Skeletal muscle tissue (tissue), 4 donors: ENCODE results near the gene NDUFA5. TPM values are rescaled to one million over a fixed set of nuclear protein-coding genes. Genes with fewer than 3 reads are reported as not detected.
A peak's percentile ranks its signal among the peaks of the same experiment; 100 is the strongest.
"Not testable (repeated sequence)": the region's sequence is repeated elsewhere in the genome, so short reads cannot be mapped to it uniquely, and the experiment has no call there.

Experiments used
- H3K27ac ChIP-seq: one replicate; pipeline ENCODE4 v1.7.0; 2013; ENCODE audit warnings: mild to moderate bottlenecking, low read depth, low read length, inconsistent platforms
- H3K27me3 ChIP-seq, 3 donors: one replicate each; pipeline ENCODE4 v1.7.0; 2013; ENCODE audit warnings: low read length in 3 of 3; ENCODE audit not compliant: control insufficient read depth in 3 of 3, insufficient read depth in 3 of 3
- H3K36me3 ChIP-seq, 3 donors: one replicate each; pipeline ENCODE4 v1.7.0; 2013; ENCODE audit warnings: low read length in 3 of 3; ENCODE audit not compliant: control insufficient read depth in 3 of 3, insufficient read depth in 3 of 3
- H3K4me1 ChIP-seq, 3 donors: one replicate each; pipeline ENCODE4 v1.7.0; 2013; ENCODE audit warnings: low read length in 3 of 3, mild to moderate bottlenecking in 3 of 3; ENCODE audit not compliant: control insufficient read depth in 3 of 3, insufficient read depth in 3 of 3
- H3K4me3 ChIP-seq, 3 donors: one replicate each; pipeline ENCODE4 v1.7.0; 2013; ENCODE audit warnings: low read length in 3 of 3
- H3K9ac ChIP-seq, 3 donors: one replicate each; pipeline ENCODE4 v1.7.0; 2013; ENCODE audit warnings: low read length in 3 of 3, mild to moderate bottlenecking in 3 of 3, moderate library complexity in 2 of 3, low read depth in 1 of 3
- H3K9me3 ChIP-seq, 3 donors: one replicate each; pipeline ENCODE4 v1.7.0; 2013; ENCODE audit warnings: low read length in 3 of 3; ENCODE audit not compliant: control insufficient read depth in 3 of 3
- total RNA-seq: library from RNA; depleted of rRNA; stranded (reverse); fragments of >200 nt; gene quantifications from one replicate; pipeline ENCODE4 v1.2.3, GENCODE V29; 2014
- donor health status: Osteomylitis.

Gene NDUFA5
- total RNA-seq, 1 donor from 2014 or later: 39.1 TPM

DNA sequence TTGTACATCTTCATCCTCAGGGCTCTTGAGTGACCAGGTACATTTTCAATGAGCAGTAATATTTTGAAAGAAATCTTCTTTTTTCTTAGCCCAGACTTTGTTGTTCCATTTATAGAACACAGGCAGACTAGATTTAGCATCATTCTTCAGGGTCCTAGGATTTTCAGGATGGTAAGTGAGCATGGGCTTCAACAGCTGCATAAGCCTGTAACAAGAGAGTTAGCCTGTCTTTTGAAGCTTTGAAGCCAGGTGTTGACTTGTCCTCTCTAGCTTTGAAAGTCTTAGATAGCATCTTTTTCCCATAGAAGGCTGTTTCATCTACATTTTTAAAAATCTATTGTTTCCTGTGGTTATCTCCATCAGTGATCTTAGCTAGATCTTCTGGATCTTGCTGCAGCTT is 4.5 kb upstream of the NDUFA5 start:
- Histone ChIP-seq H3K4me3 (no peak overlapping the region), H3K27ac (no peak overlapping the region), H3K36me3 (no peaks in the 10 kb centered on the region), H3K9me3 (no peaks in the 10 kb centered on the region), H3K27me3 (no peaks in the 10 kb centered on the region), H3K4me1 (peaks cover 0 to 4% (median 0%) of the 10 kb centered on the region in 3 donors), H3K9ac (no peak overlapping the region)

DNA sequence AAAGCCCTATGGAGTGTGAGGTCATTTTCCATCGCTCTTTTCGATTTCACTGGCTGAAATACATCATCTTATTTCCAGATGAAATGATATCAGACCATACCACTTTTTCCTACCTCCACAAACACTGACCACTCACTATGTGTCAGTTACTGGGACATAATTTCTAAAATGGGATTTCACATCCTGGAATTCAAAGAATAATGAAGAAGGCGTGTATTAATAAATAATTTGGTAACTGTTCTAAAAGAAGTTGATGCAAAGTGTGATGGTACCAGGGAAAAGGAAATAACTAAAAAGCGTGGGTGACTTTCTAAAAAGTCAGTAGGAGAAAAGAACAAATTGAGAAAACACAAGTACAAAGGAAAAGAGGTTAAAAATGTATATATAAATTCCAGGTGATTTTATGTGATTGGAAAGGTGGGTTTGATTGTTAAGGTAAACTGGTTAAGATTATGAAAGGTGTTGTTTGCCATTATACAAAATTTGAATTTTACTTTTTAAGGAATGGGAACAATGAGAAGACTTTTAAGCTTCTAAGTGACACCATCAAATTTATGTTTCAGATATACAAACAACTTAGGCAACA is 764 bp upstream of the NDUFA5 start:
- H3K4me3 ChIP-seq: peak overlapping the region; percentile 87 to 96 (median 95)
- H3K27ac ChIP-seq: peak overlapping the region; percentile 92
- no peaks in the 10 kb centered on the region for H3K9me3 ChIP-seq
- no peaks in the 10 kb centered on the region for H3K27me3 ChIP-seq
- H3K36me3 ChIP-seq: peaks cover 0 to 8% (median 2%) of the 10 kb centered on the region in 3 donors
- H3K4me1 ChIP-seq: peaks cover 4 to 23% (median 23%) of the 10 kb centered on the region in 3 donors
- peak overlapping the region; percentile 74 to 96 (median 86) for H3K9ac ChIP-seq

DNA sequence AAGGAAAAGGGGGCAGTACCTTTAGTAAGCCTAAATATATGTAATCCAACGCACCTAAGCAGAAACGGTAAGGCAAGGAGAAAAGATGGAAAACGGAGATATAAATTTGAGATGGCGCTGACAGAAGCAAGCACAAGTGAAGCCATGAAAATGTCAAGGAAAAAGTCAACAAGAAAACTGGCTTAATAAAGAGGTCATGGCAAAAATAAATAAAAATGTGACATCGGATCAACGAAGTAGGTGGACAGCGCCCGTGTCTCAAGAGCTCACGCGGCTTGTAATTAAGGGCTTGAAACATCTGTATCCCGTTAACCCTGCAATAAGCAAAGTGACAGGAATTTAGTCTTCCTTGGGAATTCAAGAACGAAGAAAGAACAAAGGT is 611 bp downstream of the NDUFA5 start:
- Histone ChIP-seq H3K4me1 (peaks cover 4 to 28% (median 23%) of the 10 kb centered on the region in 3 donors), H3K27me3 (no peaks in the 10 kb centered on the region), H3K9me3 (no peaks in the 10 kb centered on the region), H3K36me3 (peaks cover 3 to 17% (median 9%) of the 10 kb centered on the region in 3 donors), H3K27ac (peak overlapping the region; percentile 92), H3K4me3 (peak overlapping the region; percentile 87 to 96 (median 95)), H3K9ac (peak overlapping the region; percentile 93 to 96 (median 96))

- H3K27ac ChIP-seq: no peak overlapping the region
- H3K27me3 ChIP-seq: no peaks in the 10 kb centered on the region
- peak overlapping the region in 1 of 3 donors; percentile 25 for H3K4me3 ChIP-seq
- H3K4me1 ChIP-seq: peaks cover 4 to 28% (median 23%) of the 10 kb centered on the region in 3 donors
- H3K9ac ChIP-seq: no peak overlapping the region
- no peaks in the 10 kb centered on the region for H3K9me3 ChIP-seq
- H3K36me3 ChIP-seq: peaks cover 3 to 17% (median 9%) of the 10 kb centered on the region in 3 donors
These were observed 2.1 kb downstream of the NDUFA5 start for GRCh38 chr7:123555484-123555883.

GRCh38 chr7:123553159-123553558 is 4.5 kb downstream of the NDUFA5 start:
- H3K36me3 ChIP-seq: peaks cover 3 to 24% (median 23%) of the 10 kb centered on the region in 3 donors
- H3K4me3 ChIP-seq: no peak overlapping the region
- H3K4me1 ChIP-seq: peaks cover 4 to 28% (median 20%) of the 10 kb centered on the region in 3 donors
- no peaks in the 10 kb centered on the region for H3K9me3 ChIP-seq
- no peak overlapping the region for H3K27ac ChIP-seq
- no peaks in the 10 kb centered on the region for H3K27me3 ChIP-seq
- no peak overlapping the region for H3K9ac ChIP-seq

DNA sequence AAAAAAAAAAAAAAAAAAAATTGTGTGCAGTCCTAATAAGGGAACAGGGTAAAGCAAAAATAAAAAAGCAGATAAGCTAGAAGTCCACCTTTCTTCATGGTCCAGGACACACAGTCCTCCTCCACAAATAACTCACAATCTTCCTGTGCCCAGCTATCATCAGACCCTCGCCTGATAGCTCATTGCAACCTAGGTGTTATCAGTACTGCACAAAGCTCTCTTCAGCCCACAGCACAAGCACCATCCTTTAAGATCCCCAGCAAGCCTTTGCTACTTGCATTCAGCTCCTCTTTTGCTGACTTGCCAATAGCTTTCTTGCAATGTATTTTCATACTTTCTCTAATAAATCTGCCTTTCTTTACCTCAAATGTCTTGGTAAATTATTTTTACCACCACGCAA is 5.0 kb downstream of the NDUFA5 start:
- peaks cover 4 to 28% (median 18%) of the 10 kb centered on the region in 3 donors for H3K4me1 ChIP-seq
- H3K4me3 ChIP-seq: no peak overlapping the region
- H3K27ac ChIP-seq: no peak overlapping the region
- no peaks in the 10 kb centered on the region for H3K9me3 ChIP-seq
- H3K27me3 ChIP-seq: no peaks in the 10 kb centered on the region
- H3K36me3 ChIP-seq: peaks cover 3 to 26% (median 24%) of the 10 kb centered on the region in 3 donors
- no peak overlapping the region for H3K9ac ChIP-seq

- H3K4me3 ChIP-seq: not testable (repeated sequence)
These were observed 5.5 kb downstream of the NDUFA5 start for GRCh38 chr7:123552134-123552533.

DNA sequence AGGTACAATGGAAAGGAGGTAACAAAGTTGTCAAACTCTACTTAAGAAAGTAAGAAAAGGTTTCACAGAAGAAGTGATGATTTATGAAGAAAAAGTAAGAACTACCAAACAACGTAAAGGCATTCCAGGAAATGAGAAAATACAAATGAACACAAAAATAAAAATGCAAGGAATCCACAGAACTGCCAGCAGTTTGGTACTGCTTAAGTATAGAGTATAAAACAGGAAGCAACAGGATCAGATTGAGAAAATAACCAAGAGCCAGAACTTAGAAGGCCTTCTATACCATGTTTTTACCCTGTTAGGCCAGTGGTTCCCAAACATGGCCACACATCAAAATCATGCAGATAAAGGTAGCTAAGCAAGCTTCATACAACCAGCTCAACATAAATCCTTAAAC is 9.2 kb downstream of the NDUFA5 start:
- H3K9ac ChIP-seq: no peak overlapping the region
- H3K36me3 ChIP-seq: peaks cover 3 to 21% (median 18%) of the 10 kb centered on the region in 3 donors
- peaks cover 0 to 4% (median 2%) of the 10 kb centered on the region in 3 donors for H3K4me1 ChIP-seq
- H3K27me3 ChIP-seq: no peaks in the 10 kb centered on the region
- no peak overlapping the region for H3K4me3 ChIP-seq
- H3K27ac ChIP-seq: no peak overlapping the region
- no peaks in the 10 kb centered on the region for H3K9me3 ChIP-seq

More at GRCh38 chr7:123552134-123552533, 5.5 kb downstream of the NDUFA5 start:
- H3K27ac ChIP-seq, H3K9ac ChIP-seq, H3K9me3 ChIP-seq, H3K27me3 ChIP-seq: not testable (repeated sequence)
- peaks cover 4 to 28% (median 18%) of the 10 kb centered on the region in 3 donors for H3K4me1 ChIP-seq
- peaks cover 3 to 26% (median 24%) of the 10 kb centered on the region in 3 donors for H3K36me3 ChIP-seq

DNA sequence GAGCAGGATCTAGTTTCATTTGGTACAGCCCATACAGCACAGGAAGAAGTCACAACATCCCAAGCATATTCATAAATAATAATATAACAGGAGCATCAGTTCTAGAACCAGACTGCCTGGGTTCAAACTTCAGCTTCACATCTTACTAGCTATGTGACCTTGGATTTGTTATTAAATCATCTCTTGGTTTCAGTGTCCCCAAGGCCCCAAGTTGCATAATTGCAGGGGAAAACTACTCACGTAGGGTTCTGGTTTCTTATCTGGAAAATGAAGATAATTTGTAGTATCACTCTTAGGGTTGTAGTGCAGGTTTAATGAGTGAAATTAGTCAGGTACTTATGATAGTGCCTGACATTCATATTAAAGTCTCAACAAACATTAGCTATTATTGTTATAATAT is 17.7 kb downstream of the NDUFA5 start:
- no peaks in the 10 kb centered on the region for H3K9me3 ChIP-seq
- H3K9ac ChIP-seq: no peak overlapping the region
- H3K27me3 ChIP-seq: no peaks in the 10 kb centered on the region
- no peak overlapping the region for H3K4me3 ChIP-seq
- H3K36me3 ChIP-seq: peaks cover 0 to 3% (median 2%) of the 10 kb centered on the region in 3 donors
- H3K4me1 ChIP-seq: peaks cover 0 to 2% (median 0%) of the 10 kb centered on the region in 3 donors
- no peak overlapping the region for H3K27ac ChIP-seq

DNA sequence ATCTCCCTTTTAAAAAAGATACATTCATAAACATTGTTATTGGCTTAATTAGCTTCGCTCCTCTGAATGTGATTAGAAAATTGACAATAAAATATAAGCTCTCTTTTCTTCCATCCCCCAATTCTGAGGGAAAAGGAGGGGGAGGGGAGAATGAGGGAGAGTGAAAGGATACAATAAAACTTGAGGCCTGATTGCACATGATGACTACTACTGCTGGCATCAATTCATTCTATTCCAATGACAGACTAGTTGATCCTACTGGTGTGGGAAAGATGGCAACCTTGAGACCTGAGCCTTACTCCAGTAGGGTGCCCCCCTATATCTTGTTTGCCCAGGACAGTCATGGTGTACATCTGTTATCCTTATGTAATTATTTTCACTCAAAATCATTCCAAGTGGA is 18.7 kb downstream of the NDUFA5 start:
- Histone ChIP-seq H3K27ac (no peak overlapping the region), H3K36me3 (peaks cover 0 to 3% (median 2%) of the 10 kb centered on the region in 3 donors), H3K27me3 (no peaks in the 10 kb centered on the region), H3K9ac (no peak overlapping the region), H3K4me3 (no peak overlapping the region), H3K9me3 (no peaks in the 10 kb centered on the region), H3K4me1 (peaks cover 4 to 6% (median 5%) of the 10 kb centered on the region in 3 donors)
